ENCODE results near the gene TUBA4A.

TUBA4A gene

DNA sequence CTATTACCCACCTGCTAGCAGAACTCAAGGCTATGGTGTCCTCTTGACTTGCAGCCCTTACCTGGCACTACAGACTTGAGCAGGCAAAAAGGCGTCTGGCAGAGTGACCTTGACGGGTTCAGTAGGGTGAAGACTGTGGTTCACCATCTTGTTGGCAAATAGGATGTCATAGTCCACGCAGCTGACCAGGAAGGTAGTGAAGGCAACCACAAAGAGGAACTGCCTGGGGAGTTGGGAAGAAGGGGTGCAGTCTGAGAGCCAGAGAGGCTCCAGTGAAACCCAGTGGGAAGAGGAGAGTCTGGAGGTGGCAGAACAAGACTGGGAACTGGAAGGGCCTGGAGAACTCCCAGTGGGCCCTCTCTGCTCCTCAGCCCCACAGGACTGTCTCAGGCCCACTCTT lies 28.4 kb downstream of the TUBA4A start:
- no peak overlapping the region for H3K4me3 ChIP-seq (replicated peaks; ENCODE audit: low read depth, low read length)
- no peak for DNase-seq (ENCODE audit: extremely low read depth, low read depth)
- no peak for TF ChIP-seq CTCF (IDR thresholded peaks at IDR 0.05; ENCODE audit: low read depth, low read length, missing control alignments)

DNA sequence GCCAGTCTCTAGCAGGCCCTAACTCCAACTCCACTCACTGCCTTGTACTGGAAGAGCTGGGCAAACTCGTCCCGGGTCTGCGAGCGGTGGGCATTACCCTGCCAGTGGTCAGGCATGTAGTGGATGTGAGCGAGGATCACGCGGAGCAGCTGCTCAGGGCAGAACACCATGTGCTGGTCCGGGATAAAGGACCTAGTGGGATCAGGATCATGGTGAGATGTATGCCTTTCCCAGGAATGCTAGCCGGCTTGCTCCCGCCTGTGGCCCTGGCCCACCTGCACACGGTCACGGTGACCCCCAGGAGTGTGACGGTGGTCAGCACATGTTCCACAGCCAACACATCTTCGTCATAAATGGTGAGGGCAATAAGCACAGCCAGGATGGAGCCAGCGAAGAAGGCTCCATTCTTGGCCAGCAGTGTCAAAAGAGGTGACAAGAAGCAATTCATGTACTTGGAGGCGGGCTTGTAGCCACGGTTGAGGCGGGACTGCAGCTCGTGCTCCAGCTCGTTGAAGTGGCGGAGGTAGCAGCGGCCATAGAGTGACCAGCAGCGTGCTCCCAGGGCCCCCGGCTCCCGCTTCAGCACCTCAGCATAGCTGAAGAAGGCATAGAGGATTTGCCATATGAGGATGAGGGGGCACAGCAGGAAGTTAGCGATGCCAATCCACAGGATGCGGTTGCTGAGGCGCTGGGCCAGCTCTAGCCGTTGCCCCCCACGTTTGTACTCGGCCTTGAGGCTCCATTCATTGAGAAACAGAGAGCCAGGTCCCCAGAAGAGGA lies 29.7 kb downstream of the TUBA4A start:
- no peak for TF ChIP-seq CTCF (IDR thresholded peaks at IDR 0.05; ENCODE audit: low read depth, low read length, missing control alignments)
- H3K4me3 ChIP-seq (replicated peaks; ENCODE audit: low read depth, low read length) = no peak overlapping the region
- DNase-seq (ENCODE audit: extremely low read depth, low read depth) = no peak

- no peak for DNase-seq (ENCODE audit: extremely low read depth, low read depth)
- no peak for TF ChIP-seq CTCF (IDR thresholded peaks at IDR 0.05; ENCODE audit: low read depth, low read length, missing control alignments)
Observed at GRCh38 chr2:219221957-219222518, 31.7 kb downstream of the TUBA4A start.

DNA sequence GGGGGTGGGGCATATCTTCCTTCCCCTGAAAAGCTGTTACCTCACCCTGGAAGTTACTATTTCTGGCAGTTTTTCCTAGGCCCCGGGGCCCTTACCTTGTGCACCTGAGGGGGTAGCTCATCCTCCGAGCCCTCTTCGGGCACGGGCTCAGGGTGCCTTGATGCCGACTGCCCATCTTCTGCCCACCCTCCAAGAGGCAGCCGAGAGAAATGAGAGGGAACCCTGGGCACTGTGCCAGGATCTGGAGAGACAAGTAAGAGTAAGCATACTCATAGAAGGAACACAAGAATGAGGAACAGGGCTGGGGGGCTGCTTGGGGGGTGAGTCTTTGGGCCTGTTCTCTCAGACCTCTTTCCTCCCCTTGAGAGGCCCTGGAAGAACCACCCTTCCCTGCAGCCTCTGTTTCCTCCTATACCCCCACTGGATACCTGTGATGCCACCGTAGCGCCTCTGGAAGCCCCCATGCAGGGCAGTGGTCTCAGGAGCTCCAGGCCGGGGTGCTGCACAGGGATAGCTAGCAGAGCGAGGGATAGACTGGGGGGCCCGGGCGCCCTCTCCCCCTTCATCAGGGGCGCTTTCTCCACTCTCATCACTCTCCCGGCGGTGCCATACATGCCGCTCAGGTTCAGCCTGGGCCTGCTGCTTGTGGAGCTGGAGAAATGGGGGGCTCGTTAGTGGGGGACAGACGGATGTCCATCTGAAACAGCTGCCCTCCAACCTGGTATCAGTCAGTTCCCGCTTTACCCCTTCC lies 32.9 kb downstream of the TUBA4A start:
- no peak for TF ChIP-seq CTCF (IDR thresholded peaks at IDR 0.05; ENCODE audit: low read depth, low read length, missing control alignments)
- H3K4me3 ChIP-seq (replicated peaks; ENCODE audit: low read depth, low read length) = no peak overlapping the region
- no peak for DNase-seq (ENCODE audit: extremely low read depth, low read depth)

More at GRCh38 chr2:219221957-219222518, 31.7 kb downstream of the TUBA4A start:
- no peak overlapping the region for H3K4me3 ChIP-seq (replicated peaks; ENCODE audit: low read depth, low read length)

- H3K4me3 ChIP-seq (replicated peaks; ENCODE audit: low read depth, low read length) = no peak overlapping the region
- no peak for TF ChIP-seq CTCF (IDR thresholded peaks at IDR 0.05; ENCODE audit: low read depth, low read length, missing control alignments)
- DNase-seq (ENCODE audit: extremely low read depth, low read depth) = no peak
Observed at GRCh38 chr2:219219784-219220532, 33.8 kb downstream of the TUBA4A start.
